HG02642 (cell line): ENCODE data around the gene CFAP299.
"Not testable (repeated sequence)": the region's sequence is repeated elsewhere in the genome, so short reads cannot be mapped to it uniquely, and the experiment has no call there.

Source experiments
- ATAC-seq: cut with Tn5 transposase; IDR thresholded peaks from one replicate; pipeline ENCODE4 v1.9.1; 2021; ENCODE audit warnings: mild to moderate bottlenecking; ENCODE audit not compliant: unreplicated experiment, poor library complexity

CFAP299 gene

DNA sequence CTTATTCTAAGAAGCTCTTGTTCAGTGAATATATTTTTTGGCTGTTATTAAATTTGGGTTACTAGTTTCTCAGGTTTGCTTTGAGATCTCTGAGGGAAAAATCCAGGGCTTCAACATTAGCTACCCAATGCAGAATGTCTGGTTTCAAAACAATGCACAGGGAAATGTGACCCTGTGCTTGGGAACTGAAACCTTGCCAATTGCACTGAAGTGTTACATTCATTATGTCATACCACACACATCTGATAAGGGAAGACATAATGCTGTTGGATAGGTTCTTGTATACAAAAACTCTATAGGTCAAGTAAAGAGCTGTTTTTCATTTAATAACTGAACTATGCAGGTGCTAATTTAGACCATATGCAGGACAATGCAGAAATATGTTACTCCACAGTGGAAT, 349.7 kb downstream of the CFAP299 start:
- ATAC-seq = no peak

DNA sequence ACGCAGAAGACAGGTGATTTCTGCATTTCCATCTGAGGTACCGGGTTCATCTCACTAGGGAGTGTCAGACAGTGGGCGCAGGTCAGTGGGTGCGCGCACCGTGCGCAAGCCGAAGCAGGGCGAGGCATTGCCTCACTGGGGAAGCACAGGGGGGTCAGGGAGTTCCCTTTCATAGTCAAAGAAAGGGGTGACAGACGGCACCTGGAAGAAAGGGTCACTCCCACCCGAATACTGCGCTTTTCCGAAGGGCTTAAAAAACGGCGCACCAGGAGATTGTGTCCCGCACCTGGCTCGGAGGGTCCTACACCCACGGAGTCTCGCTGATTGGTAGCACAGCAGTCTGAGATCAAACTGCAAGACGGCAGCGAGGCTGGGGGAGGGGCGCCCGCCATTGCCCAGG, 352.2 kb downstream of the CFAP299 start:
- not testable (repeated sequence) for ATAC-seq

GRCh38 chr4:80694171-80694570, 358.6 kb downstream of the CFAP299 start:
- ATAC-seq = no peak

GRCh38 chr4:80705311-80705710, 369.8 kb downstream of the CFAP299 start:
- no peak for ATAC-seq

DNA sequence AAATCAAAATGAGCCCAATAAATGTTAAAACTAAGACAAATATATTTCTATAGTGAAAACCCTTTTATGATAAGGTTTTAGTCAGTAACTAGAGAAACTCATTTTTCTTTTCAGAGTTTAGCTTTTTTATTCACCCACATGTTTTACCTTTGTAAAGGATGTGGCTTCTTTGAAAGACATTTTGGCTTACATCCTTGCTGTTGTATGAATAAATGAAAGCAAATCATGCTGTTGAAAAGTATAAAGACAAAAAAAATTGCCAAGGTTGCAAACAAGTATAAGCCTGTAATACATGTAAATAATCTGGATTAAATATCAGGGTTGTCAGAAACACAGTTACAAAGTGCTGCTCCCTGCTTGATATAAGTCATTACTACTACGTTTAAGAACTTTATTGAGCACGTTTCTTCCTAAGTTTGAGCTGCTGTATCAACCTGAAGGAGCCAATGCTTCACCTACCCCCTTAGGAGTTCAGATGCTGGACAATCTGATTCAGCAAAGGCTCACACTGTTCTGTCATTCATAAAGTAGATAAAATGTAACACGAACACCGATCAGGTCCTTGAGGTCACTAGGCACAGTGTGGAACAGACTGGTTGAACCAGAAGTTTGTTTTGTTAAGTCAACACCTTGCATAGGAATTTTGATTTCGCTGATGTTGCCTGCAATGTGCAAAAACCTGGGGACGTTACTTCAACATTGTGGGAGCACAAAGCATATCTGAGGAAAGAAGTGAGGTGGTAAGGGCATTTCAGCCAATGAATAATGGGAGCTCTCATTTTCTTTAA, 373.7 kb downstream of the CFAP299 start:
- ATAC-seq = no peak

- ATAC-seq = no peak
These were observed 375.4 kb downstream of the CFAP299 start for GRCh38 chr4:80710748-80711451.

DNA sequence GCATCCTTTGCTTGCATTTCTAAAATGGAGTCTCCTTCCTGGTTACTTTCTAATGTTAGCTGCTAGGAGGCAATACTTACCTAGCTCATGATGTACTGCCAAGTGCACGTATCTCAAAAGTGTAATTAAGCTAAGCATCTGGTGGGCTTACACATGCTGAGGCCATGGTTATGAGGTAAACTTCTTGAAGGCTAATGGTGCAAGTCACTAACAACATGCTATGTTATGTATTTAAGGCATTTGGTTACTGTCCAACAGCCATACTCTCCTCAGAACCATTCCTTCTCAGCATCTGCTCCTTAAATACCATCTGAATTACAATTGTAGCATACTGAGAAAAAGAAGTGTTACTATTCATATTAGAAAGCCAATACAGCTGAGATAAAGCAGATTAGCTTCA, 376.4 kb downstream of the CFAP299 start:
- ATAC-seq = no peak

DNA sequence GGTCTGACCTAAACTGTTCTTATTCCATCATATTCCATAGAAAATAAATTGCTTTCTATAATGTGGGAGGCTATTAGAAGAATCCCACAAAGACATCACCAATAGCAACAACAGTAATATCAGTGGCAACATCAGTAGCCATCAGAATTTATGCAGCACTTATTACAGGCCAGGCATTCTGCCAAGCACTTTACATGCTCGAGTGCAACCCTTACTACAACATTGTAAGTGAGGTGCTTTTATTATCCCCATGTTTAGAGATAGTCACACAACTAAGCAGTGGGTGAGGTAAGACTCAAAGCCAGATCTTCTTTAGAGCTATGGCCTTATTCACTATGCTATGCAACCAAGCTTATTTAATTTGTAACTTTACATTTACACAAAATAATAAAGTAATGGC, 377.9 kb downstream of the CFAP299 start:
- no peak for ATAC-seq

- no peak for ATAC-seq
These were observed 381.7 kb downstream of the CFAP299 start for GRCh38 chr4:80717204-80717603.

DNA sequence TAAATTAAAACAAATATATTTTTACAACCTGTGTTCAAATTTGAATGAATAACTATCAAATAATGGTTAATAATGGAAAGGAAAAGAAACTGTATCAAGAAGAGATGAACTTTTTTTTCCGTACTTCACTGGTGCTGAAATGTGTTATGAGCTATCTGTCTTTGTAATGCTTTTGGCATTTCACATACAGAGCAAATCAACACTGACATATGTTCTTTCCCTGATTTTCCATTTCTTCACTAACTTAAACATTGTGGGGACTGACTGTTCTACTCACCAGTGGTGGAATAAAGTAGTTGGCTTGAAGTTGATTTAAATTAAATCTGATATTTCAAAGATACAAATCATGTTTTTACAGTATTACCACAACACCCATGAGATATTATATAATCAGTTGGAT, 390.9 kb downstream of the CFAP299 start:
- ATAC-seq = no peak

DNA sequence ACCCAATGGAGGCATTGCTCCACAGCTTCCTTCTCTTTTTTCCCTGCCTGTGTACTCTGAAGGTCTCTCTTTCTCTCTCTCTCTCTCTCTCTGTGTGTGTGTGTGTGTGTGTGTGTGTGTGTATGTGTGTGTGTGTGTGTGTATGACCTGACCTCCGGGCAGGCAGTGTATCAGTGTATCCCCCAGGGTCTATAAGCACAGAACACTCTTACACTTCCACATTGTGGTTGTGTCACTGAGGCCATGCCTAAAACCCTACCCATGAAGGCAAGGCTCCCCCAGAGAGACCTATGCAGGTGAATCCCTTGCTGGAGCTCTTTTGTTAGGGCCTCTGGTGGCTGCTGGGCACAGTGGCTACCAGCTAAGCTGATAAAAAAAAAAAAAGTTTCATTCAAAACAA, 394.6 kb downstream of the CFAP299 start:
- ATAC-seq = no peak

GRCh38 chr4:80731436-80731835, 395.9 kb downstream of the CFAP299 start:
- no peak for ATAC-seq

DNA sequence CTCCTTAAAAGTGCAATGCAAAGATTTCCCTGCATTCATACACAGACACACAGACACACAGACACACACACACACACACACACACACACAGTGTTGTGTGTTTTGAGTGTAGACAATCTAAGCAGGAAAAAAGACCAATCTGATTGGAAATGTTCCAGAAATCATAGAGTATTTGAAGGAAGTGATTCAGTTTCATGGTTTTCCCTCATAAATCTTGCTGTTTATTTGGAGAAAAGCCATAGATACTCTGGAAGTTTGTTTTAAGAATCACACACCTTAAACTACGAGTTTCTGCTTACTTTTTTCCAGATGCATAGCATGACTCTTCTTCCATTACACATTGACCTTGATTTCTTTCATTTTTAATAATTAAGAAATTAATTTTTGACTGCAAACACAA, 396.5 kb downstream of the CFAP299 start:
- no peak for ATAC-seq

- ATAC-seq = no peak
These were observed 404.8 kb downstream of the CFAP299 start for GRCh38 chr4:80740375-80740774.

GRCh38 chr4:80749558-80749957, 414.0 kb downstream of the CFAP299 start:
- not testable (repeated sequence) for ATAC-seq

DNA sequence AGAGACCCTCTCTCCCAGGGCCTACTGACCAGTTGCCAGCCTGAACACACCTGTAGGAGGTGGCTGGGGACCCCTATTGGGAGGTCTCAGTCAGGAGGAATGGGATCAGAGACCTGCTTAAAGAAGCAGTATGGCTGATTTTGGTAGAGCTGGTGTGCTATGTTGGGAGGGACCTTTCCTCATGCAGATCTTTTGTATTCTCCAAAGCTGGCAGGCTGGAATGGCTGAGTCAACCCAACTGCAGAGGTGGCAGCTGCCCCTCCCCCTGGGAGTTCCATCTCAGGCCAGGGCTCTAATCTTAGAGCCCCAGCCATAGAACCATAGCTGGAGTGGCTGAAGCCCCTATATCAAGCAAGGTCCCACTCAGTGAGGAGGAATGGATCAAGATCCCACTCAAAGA, 415.7 kb downstream of the CFAP299 start:
- ATAC-seq = no peak

GRCh38 chr4:80767944-80768343, 432.4 kb downstream of the CFAP299 start:
- ATAC-seq = no peak

GRCh38 chr4:80776168-80776567, 440.6 kb downstream of the CFAP299 start:
- no peak for ATAC-seq

DNA sequence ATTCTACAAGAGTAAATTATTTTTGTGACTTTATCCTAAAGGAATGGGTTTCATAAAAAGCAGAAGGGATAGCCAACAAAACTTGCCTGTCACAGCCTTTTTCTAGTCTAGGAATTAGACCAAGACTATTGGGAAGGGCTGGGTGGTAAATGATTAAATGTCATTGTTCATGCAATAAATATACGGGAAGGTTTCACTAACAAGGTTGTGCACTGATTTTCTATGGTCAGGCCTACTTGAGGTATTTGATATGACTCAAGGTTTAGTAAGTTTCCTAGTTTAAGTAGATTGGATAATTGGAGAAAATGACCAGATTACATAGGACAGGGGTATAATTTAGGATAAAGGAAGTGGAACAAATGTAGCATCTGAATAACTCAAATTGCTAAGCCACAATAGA, 445.9 kb downstream of the CFAP299 start:
- no peak for ATAC-seq

- no peak for ATAC-seq
These were observed 451.8 kb downstream of the CFAP299 start for GRCh38 chr4:80787306-80787705.

- ATAC-seq = no peak
These were observed 453.3 kb downstream of the CFAP299 start for GRCh38 chr4:80788798-80789197.

DNA sequence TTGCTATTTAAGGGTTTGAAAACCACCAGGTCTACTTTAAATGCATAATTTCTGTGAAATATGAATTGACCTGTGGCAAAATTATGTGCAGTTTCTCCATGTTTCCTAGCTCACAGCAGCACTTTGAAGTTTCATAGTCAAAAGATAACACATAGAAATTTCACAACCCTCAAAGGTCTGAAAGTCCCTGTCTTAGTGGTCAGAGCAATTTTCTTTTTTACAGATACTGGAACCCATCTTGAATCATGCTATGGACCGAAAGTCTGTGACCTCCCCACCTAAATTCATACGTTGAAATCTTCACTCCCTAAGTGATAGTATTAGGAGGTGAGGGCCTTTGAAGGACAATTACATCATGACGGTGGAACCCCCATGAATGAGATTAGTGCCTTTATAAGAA, 454.6 kb downstream of the CFAP299 start:
- no peak for ATAC-seq
